Lower leg skin (tissue), 3 donors: ENCODE data around the gene THSD7B.

Experiments used
- POLR2A ChIP-seq, 2 donors: fragments of 450-650 bp; IDR thresholded peaks; one replicate each; pipeline ENCODE4 v1.6.1; 2016 to 2017; ENCODE audit warnings: antibody characterized with exemption in 2 of 2, mild to moderate bottlenecking in 1 of 2, moderate library complexity in 1 of 2
- TF ChIP-seq, protein P1 (sequence below), 3 donors: fragments of 450-650 bp; IDR thresholded peaks; one replicate each; pipeline ENCODE4 v1.5.1; 2016; ENCODE audit warnings: antibody characterized with exemption in 3 of 3, mild to moderate bottlenecking in 3 of 3, moderate library complexity in 2 of 3

DNA sequence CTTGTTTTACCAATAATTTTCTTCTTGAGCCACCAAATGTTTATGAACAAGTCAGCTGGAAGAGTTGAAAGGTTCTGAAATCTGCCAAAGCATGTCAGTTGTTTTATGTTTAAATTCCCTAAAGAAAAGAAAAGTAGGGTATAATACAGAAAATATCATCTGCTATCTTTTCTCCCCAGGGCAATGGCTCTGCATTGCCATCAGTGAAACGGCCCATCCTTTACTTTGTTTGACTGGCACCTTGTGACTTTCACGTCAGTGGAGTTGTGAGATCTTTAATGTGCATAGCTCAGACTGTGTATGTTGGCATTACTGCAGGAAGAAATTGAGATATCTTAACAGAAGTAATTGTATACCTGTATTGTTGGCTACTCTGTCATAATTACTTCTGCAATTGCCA, 239.9 kb downstream of the THSD7B start:
- TF ChIP-seq, protein P1, sequence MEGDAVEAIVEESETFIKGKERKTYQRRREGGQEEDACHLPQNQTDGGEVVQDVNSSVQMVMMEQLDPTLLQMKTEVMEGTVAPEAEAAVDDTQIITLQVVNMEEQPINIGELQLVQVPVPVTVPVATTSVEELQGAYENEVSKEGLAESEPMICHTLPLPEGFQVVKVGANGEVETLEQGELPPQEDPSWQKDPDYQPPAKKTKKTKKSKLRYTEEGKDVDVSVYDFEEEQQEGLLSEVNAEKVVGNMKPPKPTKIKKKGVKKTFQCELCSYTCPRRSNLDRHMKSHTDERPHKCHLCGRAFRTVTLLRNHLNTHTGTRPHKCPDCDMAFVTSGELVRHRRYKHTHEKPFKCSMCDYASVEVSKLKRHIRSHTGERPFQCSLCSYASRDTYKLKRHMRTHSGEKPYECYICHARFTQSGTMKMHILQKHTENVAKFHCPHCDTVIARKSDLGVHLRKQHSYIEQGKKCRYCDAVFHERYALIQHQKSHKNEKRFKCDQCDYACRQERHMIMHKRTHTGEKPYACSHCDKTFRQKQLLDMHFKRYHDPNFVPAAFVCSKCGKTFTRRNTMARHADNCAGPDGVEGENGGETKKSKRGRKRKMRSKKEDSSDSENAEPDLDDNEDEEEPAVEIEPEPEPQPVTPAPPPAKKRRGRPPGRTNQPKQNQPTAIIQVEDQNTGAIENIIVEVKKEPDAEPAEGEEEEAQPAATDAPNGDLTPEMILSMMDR (IDR thresholded peaks at IDR 0.05) = no peak
- TF ChIP-seq POLR2A (IDR thresholded peaks at IDR 0.05) = no peak
